Measurements from ENCODE around the gene ZNF879.

Gene ZNF879

DNA sequence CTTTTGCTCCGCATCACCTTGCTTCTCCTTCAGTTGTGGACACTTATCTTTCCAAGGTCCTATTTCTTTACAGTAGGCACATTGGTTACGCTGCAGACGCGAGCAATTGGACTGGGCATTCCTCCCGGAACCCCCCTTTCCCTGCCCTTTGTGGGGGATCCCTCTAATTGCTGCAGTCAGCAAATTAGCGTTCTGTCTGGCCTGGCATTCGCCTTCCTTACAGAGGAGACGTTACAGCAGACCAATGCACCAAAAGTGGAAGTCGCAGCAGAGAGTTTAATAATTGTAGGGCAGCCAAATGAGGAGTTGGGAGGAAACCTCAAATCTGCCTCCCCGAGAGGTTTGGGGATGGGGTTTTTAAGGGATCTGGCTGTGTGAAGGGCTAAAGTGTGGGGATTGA lies 31.3 kb downstream of the ZNF879 start:
- Histone ChIP-seq H3F3A (ENCODE audit: low read depth) (no peaks in the 10 kb centered on the region), H2AFZ (ENCODE audit: low read length) (no peak overlapping the region), H3K79me2 (ENCODE audit: insufficient read depth, low read length) (no peaks in the 10 kb centered on the region)

DNA sequence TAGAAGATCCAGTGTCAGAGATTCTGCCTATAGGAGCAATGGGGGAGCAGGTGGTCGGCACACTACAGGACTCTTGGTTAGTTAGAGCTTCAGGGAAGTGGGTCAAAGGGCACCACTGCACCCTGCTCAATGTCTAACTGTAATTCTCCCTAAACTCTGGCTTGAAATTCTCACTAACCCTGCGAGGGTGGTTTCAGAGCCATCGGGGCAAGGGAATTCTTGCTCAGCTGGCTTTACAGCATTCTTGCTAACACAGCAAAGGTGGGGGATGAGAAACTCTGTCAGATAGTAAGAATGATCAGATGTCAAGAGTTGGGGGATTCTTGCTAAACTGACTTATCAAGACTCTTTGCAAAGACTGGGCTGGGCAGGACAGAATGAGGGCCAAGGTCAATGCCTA lies 31.8 kb downstream of the ZNF879 start:
- H3K79me2 ChIP-seq (ENCODE audit: insufficient read depth, low read length): no peaks in the 10 kb centered on the region
- H3F3A ChIP-seq (ENCODE audit: low read depth): no peaks in the 10 kb centered on the region
- no peak overlapping the region for H3K9ac ChIP-seq (ENCODE audit: low read depth, low read length, poor library complexity, severe bottlenecking)
- H3K4me3 ChIP-seq (ENCODE audit: low read length, poor library complexity, severe bottlenecking): no peak overlapping the region
- H2AFZ ChIP-seq (ENCODE audit: low read length): no peak overlapping the region
- TF ChIP-seq, protein P1, sequence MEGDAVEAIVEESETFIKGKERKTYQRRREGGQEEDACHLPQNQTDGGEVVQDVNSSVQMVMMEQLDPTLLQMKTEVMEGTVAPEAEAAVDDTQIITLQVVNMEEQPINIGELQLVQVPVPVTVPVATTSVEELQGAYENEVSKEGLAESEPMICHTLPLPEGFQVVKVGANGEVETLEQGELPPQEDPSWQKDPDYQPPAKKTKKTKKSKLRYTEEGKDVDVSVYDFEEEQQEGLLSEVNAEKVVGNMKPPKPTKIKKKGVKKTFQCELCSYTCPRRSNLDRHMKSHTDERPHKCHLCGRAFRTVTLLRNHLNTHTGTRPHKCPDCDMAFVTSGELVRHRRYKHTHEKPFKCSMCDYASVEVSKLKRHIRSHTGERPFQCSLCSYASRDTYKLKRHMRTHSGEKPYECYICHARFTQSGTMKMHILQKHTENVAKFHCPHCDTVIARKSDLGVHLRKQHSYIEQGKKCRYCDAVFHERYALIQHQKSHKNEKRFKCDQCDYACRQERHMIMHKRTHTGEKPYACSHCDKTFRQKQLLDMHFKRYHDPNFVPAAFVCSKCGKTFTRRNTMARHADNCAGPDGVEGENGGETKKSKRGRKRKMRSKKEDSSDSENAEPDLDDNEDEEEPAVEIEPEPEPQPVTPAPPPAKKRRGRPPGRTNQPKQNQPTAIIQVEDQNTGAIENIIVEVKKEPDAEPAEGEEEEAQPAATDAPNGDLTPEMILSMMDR (conservative IDR thresholded peaks at IDR 0.05; ENCODE audit: low read length): no peak
- no peak for TF ChIP-seq EZH2phosphoT487 (IDR thresholded peaks at IDR 0.05; ENCODE audit: borderline replicate concordance)
- H3K4me1 ChIP-seq (ENCODE audit: insufficient read depth, low read length, poor library complexity, severe bottlenecking): no peaks in the 10 kb centered on the region
- H3K4me2 ChIP-seq (ENCODE audit: low read depth, low read length, poor library complexity, severe bottlenecking): no peak overlapping the region
- H3K27me3 ChIP-seq (ENCODE audit: insufficient read depth, low read length, poor library complexity, severe bottlenecking): no peaks in the 10 kb centered on the region
- H3K9me3 ChIP-seq (ENCODE audit: insufficient read depth, low read depth, low read length): no peaks in the 10 kb centered on the region
- H3K36me3 ChIP-seq (ENCODE audit: insufficient read depth, low read length): no peaks in the 10 kb centered on the region
- no peaks in the 10 kb centered on the region for H3K9me2 ChIP-seq (replicated peaks; ENCODE audit: low read depth, low read length)
- H4K20me1 ChIP-seq (ENCODE audit: insufficient read depth, low read length, poor library complexity, severe bottlenecking): no peaks in the 10 kb centered on the region

More for the DNA sequence above, 31.3 kb downstream of the ZNF879 start:
- Histone ChIP-seq H3K4me2 (ENCODE audit: low read depth, low read length, poor library complexity, severe bottlenecking) (no peak overlapping the region), H3K4me3 (ENCODE audit: low read length, poor library complexity, severe bottlenecking) (no peak overlapping the region), H3K4me1 (ENCODE audit: insufficient read depth, low read length, poor library complexity, severe bottlenecking) (no peaks in the 10 kb centered on the region), H3K9me3 (ENCODE audit: insufficient read depth, low read depth, low read length) (no peaks in the 10 kb centered on the region), H3K36me3 (ENCODE audit: insufficient read depth, low read length) (no peaks in the 10 kb centered on the region), H3K9me2 (replicated peaks; ENCODE audit: low read depth, low read length) (no peaks in the 10 kb centered on the region), H3K27me3 (ENCODE audit: insufficient read depth, low read length, poor library complexity, severe bottlenecking) (no peaks in the 10 kb centered on the region), H4K20me1 (ENCODE audit: insufficient read depth, low read length, poor library complexity, severe bottlenecking) (no peaks in the 10 kb centered on the region), H3K9ac (ENCODE audit: low read depth, low read length, poor library complexity, severe bottlenecking) (no peak overlapping the region)
- TF ChIP-seq, protein P1 (conservative IDR thresholded peaks at IDR 0.05; ENCODE audit: low read length): no peak
- no peak for TF ChIP-seq EZH2phosphoT487 (IDR thresholded peaks at IDR 0.05; ENCODE audit: borderline replicate concordance)

DNA sequence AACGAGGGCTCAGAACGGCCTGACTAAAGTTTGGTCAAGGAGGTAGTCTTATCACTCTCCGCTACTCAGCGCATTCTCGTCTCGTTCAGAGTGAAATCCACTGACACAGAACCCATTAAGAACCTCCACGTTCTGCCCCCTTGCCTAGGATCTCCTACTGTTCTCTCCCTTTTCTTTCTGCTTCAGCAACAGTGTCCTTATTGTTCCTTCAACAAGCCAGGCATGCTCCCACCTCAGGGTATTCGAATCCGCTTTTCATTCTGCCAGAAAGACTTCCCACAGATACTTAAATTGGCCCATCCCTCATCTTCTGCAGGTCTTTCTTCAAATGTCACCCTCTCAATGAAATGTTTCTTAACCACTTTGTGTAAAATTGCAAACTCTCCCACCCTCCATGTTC lies 32.2 kb downstream of the ZNF879 start:
- Histone ChIP-seq H4K20me1 (ENCODE audit: insufficient read depth, low read length, poor library complexity, severe bottlenecking) (no peaks in the 10 kb centered on the region), H3K27me3 (ENCODE audit: insufficient read depth, low read length, poor library complexity, severe bottlenecking) (no peaks in the 10 kb centered on the region), H3K9me2 (replicated peaks; ENCODE audit: low read depth, low read length) (no peaks in the 10 kb centered on the region), H3K4me2 (ENCODE audit: low read depth, low read length, poor library complexity, severe bottlenecking) (no peak overlapping the region), H3K9ac (ENCODE audit: low read depth, low read length, poor library complexity, severe bottlenecking) (no peak overlapping the region), H3K79me2 (ENCODE audit: insufficient read depth, low read length) (no peaks in the 10 kb centered on the region), H3K36me3 (ENCODE audit: insufficient read depth, low read length) (no peaks in the 10 kb centered on the region), H3F3A (ENCODE audit: low read depth) (no peaks in the 10 kb centered on the region), H2AFZ (ENCODE audit: low read length) (no peak overlapping the region), H3K4me3 (ENCODE audit: low read length, poor library complexity, severe bottlenecking) (no peak overlapping the region), H3K4me1 (ENCODE audit: insufficient read depth, low read length, poor library complexity, severe bottlenecking) (no peaks in the 10 kb centered on the region), H3K9me3 (ENCODE audit: insufficient read depth, low read depth, low read length) (no peaks in the 10 kb centered on the region)
- no peak for TF ChIP-seq EZH2phosphoT487 (IDR thresholded peaks at IDR 0.05; ENCODE audit: borderline replicate concordance)
- TF ChIP-seq, protein P1 (conservative IDR thresholded peaks at IDR 0.05; ENCODE audit: low read length): no peak
